Measurements from ENCODE around the gene ATP2C2. TPM values are rescaled to one million over a fixed set of nuclear protein-coding genes. Genes with fewer than 3 reads are reported as not detected.
"Not testable (repeated sequence)": the region's sequence is repeated elsewhere in the genome, so short reads cannot be mapped to it uniquely, and the experiment has no call there.

ATP2C2 gene
- total RNA-seq, 1 donor from 2014 or later = 17.9 TPM

GRCh38 chr16:84446596-84447392 lies 78.5 kb downstream of the ATP2C2 start:
- H3K4me3 ChIP-seq (ENCODE audit: low read depth, low read length) = no peak overlapping the region
- peaks cover 19% of the 10 kb centered on the region for H3K27me3 ChIP-seq (ENCODE audit: control insufficient read depth, insufficient read depth, low read length)
- TF ChIP-seq CTCF (IDR thresholded peaks at IDR 0.05; ENCODE audit: insufficient read depth, low read length, poor library complexity, severe bottlenecking) = no peak
- no peaks in the 10 kb centered on the region for H3K36me3 ChIP-seq (ENCODE audit: control insufficient read depth, insufficient read depth, low read length)
- no peak for DNase-seq (ENCODE audit: low read depth)

GRCh38 chr16:84448444-84448843 lies 80.1 kb downstream of the ATP2C2 start:
- no peak for DNase-seq (ENCODE audit: low read depth)
- no peaks in the 10 kb centered on the region for H3K36me3 ChIP-seq (ENCODE audit: control insufficient read depth, insufficient read depth, low read length)
- TF ChIP-seq CTCF (IDR thresholded peaks at IDR 0.05; ENCODE audit: insufficient read depth, low read length, poor library complexity, severe bottlenecking) = no peak
- peaks cover 14% of the 10 kb centered on the region for H3K27me3 ChIP-seq (ENCODE audit: control insufficient read depth, insufficient read depth, low read length)
- no peak overlapping the region for H3K4me3 ChIP-seq (ENCODE audit: low read depth, low read length)

- TF ChIP-seq CTCF (IDR thresholded peaks at IDR 0.05; ENCODE audit: insufficient read depth, low read length, poor library complexity, severe bottlenecking) = no peak
- no peak for DNase-seq (ENCODE audit: low read depth)
- H3K4me3 ChIP-seq (ENCODE audit: low read depth, low read length) = no peak overlapping the region
- no peaks in the 10 kb centered on the region for H3K36me3 ChIP-seq (ENCODE audit: control insufficient read depth, insufficient read depth, low read length)
- H3K27me3 ChIP-seq (ENCODE audit: control insufficient read depth, insufficient read depth, low read length) = peaks cover 8% of the 10 kb centered on the region
Observed at GRCh38 chr16:84449156-84450140, 81.1 kb downstream of the ATP2C2 start.

GRCh38 chr16:84450176-84450865 lies 82.0 kb downstream of the ATP2C2 start:
- DNase-seq (ENCODE audit: low read depth) = no peak
- H3K36me3 ChIP-seq (ENCODE audit: control insufficient read depth, insufficient read depth, low read length) = no peaks in the 10 kb centered on the region
- H3K4me3 ChIP-seq (ENCODE audit: low read depth, low read length) = no peak overlapping the region
- H3K27me3 ChIP-seq (ENCODE audit: control insufficient read depth, insufficient read depth, low read length) = peaks cover 5% of the 10 kb centered on the region
- no peak for TF ChIP-seq CTCF (IDR thresholded peaks at IDR 0.05; ENCODE audit: insufficient read depth, low read length, poor library complexity, severe bottlenecking)

- H3K4me3 ChIP-seq (ENCODE audit: low read depth, low read length); DNase-seq (ENCODE audit: low read depth); H3K36me3 ChIP-seq (ENCODE audit: control insufficient read depth, insufficient read depth, low read length); H3K27me3 ChIP-seq (ENCODE audit: control insufficient read depth, insufficient read depth, low read length): not testable (repeated sequence)
Observed at GRCh38 chr16:84451010-84451676, 82.8 kb downstream of the ATP2C2 start.

Data from kidney epithelial cell (primary cell).